DND-41 (cell line): ENCODE measurements around the gene SEPTIN1.
"Not testable (repeated sequence)": the region's sequence is repeated elsewhere in the genome, so short reads cannot be mapped to it uniquely, and the experiment has no call there.

Experiments used
- ATAC-seq: fragments of 200-7000 bp; cut with Tn5 transposase; 3 replicates; pipeline ENCODE4 v1.9.1; 2021; ENCODE audit warnings: low read depth; ENCODE audit not compliant: insufficient read depth
- DNase-seq: peaks from one replicate; pipeline ENCODE4 v3.0.0-alpha.2; 2020
- H2AFZ ChIP-seq: 2 replicates; pipeline ENCODE4 v1.6.0; 2012; ENCODE audit warnings: low read depth, low read length
- H3K27ac ChIP-seq: 2 replicates; pipeline ENCODE4 v1.5.1; 2012; ENCODE audit warnings: low read length, inconsistent platforms
- H3K27me3 ChIP-seq: fragments of 200-600 bp; sonication (generic); 2 replicates; pipeline ENCODE4 v1.6.0; 2012; ENCODE audit warnings: low read length, mild to moderate bottlenecking, inconsistent platforms; ENCODE audit not compliant: insufficient read depth, poor library complexity
- H3K36me3 ChIP-seq: 2 replicates; pipeline ENCODE4 v1.5.1; 2012; ENCODE audit warnings: low read length, inconsistent platforms; ENCODE audit not compliant: insufficient read depth
- H3K4me1 ChIP-seq: 2 replicates; pipeline ENCODE4 v1.5.1; 2012; ENCODE audit warnings: mild to moderate bottlenecking, low read length; ENCODE audit not compliant: insufficient read depth
- H3K4me2 ChIP-seq: 2 replicates; pipeline ENCODE4 v1.6.0; 2012; ENCODE audit warnings: mild to moderate bottlenecking, moderate library complexity, low read length, inconsistent platforms; ENCODE audit not compliant: insufficient read depth
- H3K4me3 ChIP-seq, 2 experiments: fragments of 200-600 bp in 1 of 2; shearing (Covaris generic) in 1 of 2; 2 replicates each; pipeline ENCODE4 v1.5.1; 2012 to 2016; ENCODE audit warnings: inconsistent platforms in 2 of 2, low read length in 2 of 2, mild to moderate bottlenecking in 2 of 2, low read depth in 1 of 2, moderate library complexity in 1 of 2
- H3K79me2 ChIP-seq: 2 replicates; pipeline ENCODE4 v1.6.0; 2012; ENCODE audit warnings: low read length, inconsistent platforms; ENCODE audit not compliant: insufficient read depth
- H3K9ac ChIP-seq: 2 replicates; pipeline ENCODE4 v1.6.0; 2012; ENCODE audit warnings: low read depth, mild to moderate bottlenecking, inconsistent platforms, low read length, moderate library complexity
- H3K9me3 ChIP-seq: 2 replicates; pipeline ENCODE4 v1.5.1; 2012; ENCODE audit warnings: low read length, moderate library complexity, mild to moderate bottlenecking, inconsistent platforms; ENCODE audit not compliant: insufficient read depth, severe bottlenecking
- H4K20me1 ChIP-seq: 2 replicates; pipeline ENCODE4 v1.6.0; 2012; ENCODE audit warnings: low read length; ENCODE audit not compliant: insufficient read depth
- CTCF ChIP-seq: IDR thresholded peaks from 2 replicates; pipeline ENCODE4 v1.5.1; 2012; ENCODE audit warnings: borderline replicate concordance, low read length, moderate library complexity, mild to moderate bottlenecking; ENCODE audit not compliant: poor library complexity, severe bottlenecking; ENCODE audit errors: extremely low read depth
- EZH2 ChIP-seq: IDR thresholded peaks from 3 replicates; pipeline ENCODE4 v1.6.1; 2012; ENCODE audit warnings: borderline replicate concordance, low read depth, mild to moderate bottlenecking, moderate library complexity, low read length, inconsistent platforms; ENCODE audit not compliant: severe bottlenecking

Gene SEPTIN1

GRCh38 chr16:30341971-30342370, 40.4 kb downstream of the SEPTIN1 start:
- ATAC-seq, H3K36me3 ChIP-seq, H3K9ac ChIP-seq, H4K20me1 ChIP-seq, H3K27me3 ChIP-seq, H3K4me3 ChIP-seq, H3K9me3 ChIP-seq, H3K79me2 ChIP-seq, H2AFZ ChIP-seq, H3K27ac ChIP-seq, DNase-seq, H3K4me2 ChIP-seq: not testable (repeated sequence)
- TF ChIP-seq CTCF = peak; percentile 6
- peaks cover 16% of the 10 kb centered on the region for H3K4me1 ChIP-seq

GRCh38 chr16:30340621-30341020, 41.7 kb downstream of the SEPTIN1 start:
- peak; percentile 72 for DNase-seq
- H3K9ac ChIP-seq = 0 out of 2 replicates have a peak overlapping the region, but pooled peaks have one; percentile 28

GRCh38 chr16:30338715-30339114, 43.6 kb downstream of the SEPTIN1 start:
- H3K27me3 ChIP-seq, H3K27ac ChIP-seq: not testable (repeated sequence)

More at GRCh38 chr16:30340621-30341020, 41.7 kb downstream of the SEPTIN1 start:
- H2AFZ ChIP-seq = peak overlapping the region; percentile 21
- no peaks in the 10 kb centered on the region for H3K27me3 ChIP-seq
- no peaks in the 10 kb centered on the region for H4K20me1 ChIP-seq
- H3K36me3 ChIP-seq = no peaks in the 10 kb centered on the region
- H3K4me2 ChIP-seq = peak overlapping the region; percentile 42; the same call in 1 of the 2 replicates
- H3K4me1 ChIP-seq = peaks cover 24% of the 10 kb centered on the region
- no peak for TF ChIP-seq EZH2
- TF ChIP-seq CTCF = peak; percentile 16
- peak overlapping the region; percentile 55; the same call in 1 of the 2 replicates for H3K27ac ChIP-seq
- H3K79me2 ChIP-seq = no peaks in the 10 kb centered on the region
- ATAC-seq = peak; percentile 89
- H3K4me3 ChIP-seq = no peak overlapping the region
- no peaks in the 10 kb centered on the region for H3K9me3 ChIP-seq

GRCh38 chr16:30337964-30338357, 44.4 kb downstream of the SEPTIN1 start:
- H3K4me1 ChIP-seq = peaks cover 27% of the 10 kb centered on the region
- not testable (repeated sequence) for ATAC-seq, H3K4me3 ChIP-seq, H3K9me3 ChIP-seq, H3K36me3 ChIP-seq, H3K4me2 ChIP-seq, H2AFZ ChIP-seq, H3K9ac ChIP-seq, DNase-seq, H3K27me3 ChIP-seq, H4K20me1 ChIP-seq, H3K27ac ChIP-seq
- peaks cover 13% of the 10 kb centered on the region for H3K79me2 ChIP-seq

More at GRCh38 chr16:30338715-30339114, 43.6 kb downstream of the SEPTIN1 start:
- ATAC-seq, H3K36me3 ChIP-seq, H3K9ac ChIP-seq, H3K4me3 ChIP-seq, H3K9me3 ChIP-seq, DNase-seq, H3K4me2 ChIP-seq, H4K20me1 ChIP-seq, H3K79me2 ChIP-seq, H2AFZ ChIP-seq: not testable (repeated sequence)
- H3K4me1 ChIP-seq = peaks cover 27% of the 10 kb centered on the region
